ENCODE measurements around the gene TOR1AIP2.
A peak's percentile ranks its signal among the peaks of the same experiment; 100 is the strongest.

Gene TOR1AIP2

GRCh38 chr1:179872558-179872957 lies 5.0 kb downstream of the TOR1AIP2 start:
- no peak overlapping the region for H2AFZ ChIP-seq (ENCODE audit: low read depth, low read length, severe bottlenecking)
- peaks cover 27% of the 10 kb centered on the region for H3K36me3 ChIP-seq (ENCODE audit: low read length)
- H3K27ac ChIP-seq (ENCODE audit: low read depth, low read length), result peak overlapping the region; percentile 14; the same call in 1 of the 2 replicates
- peaks cover 91% of the 10 kb centered on the region for H3K79me2 ChIP-seq (ENCODE audit: insufficient read depth, low read length)
- TF ChIP-seq CTCF (IDR thresholded peaks at IDR 0.05; ENCODE audit: insufficient read depth, low read length, poor library complexity, severe bottlenecking) (no peak), EZH2phosphoT487 (conservative IDR thresholded peaks at IDR 0.05; ENCODE audit: low read length) (no peak)
- no peak overlapping the region for H3K9ac ChIP-seq (ENCODE audit: low read length)
- H3K9me2 ChIP-seq (replicated peaks; ENCODE audit: insufficient read depth, low read length), result no peaks in the 10 kb centered on the region
- no peaks in the 10 kb centered on the region for H3K27me3 ChIP-seq (ENCODE audit: low read length)
- no peak overlapping the region for H3K4me3 ChIP-seq (ENCODE audit: insufficient read depth, low read length, poor library complexity, severe bottlenecking)
- H3F3A ChIP-seq (ENCODE audit: insufficient read depth), result peaks cover 25% of the 10 kb centered on the region
- no peaks in the 10 kb centered on the region for H3K9me3 ChIP-seq (ENCODE audit: insufficient read depth, low read length)
- H3K4me2 ChIP-seq (ENCODE audit: low read depth, low read length, poor library complexity, severe bottlenecking), result peak overlapping the region; percentile 38
- H4K20me1 ChIP-seq (ENCODE audit: low read depth, low read length), result peaks cover 7% of the 10 kb centered on the region; the same call in 1 of the 2 replicates

GRCh38 chr1:179871940-179872339 lies 5.7 kb downstream of the TOR1AIP2 start:
- H4K20me1 ChIP-seq (ENCODE audit: low read depth, low read length), result peaks cover 7% of the 10 kb centered on the region; the same call in 1 of the 2 replicates

GRCh38 chr1:179870870-179871269 lies 6.7 kb downstream of the TOR1AIP2 start:
- no peaks in the 10 kb centered on the region for H3K9me2 ChIP-seq (replicated peaks; ENCODE audit: insufficient read depth, low read length)
- peaks cover 25% of the 10 kb centered on the region for H3F3A ChIP-seq (ENCODE audit: insufficient read depth)
- H3K9me3 ChIP-seq (ENCODE audit: insufficient read depth, low read length), result no peaks in the 10 kb centered on the region
- no peak overlapping the region for H3K4me3 ChIP-seq (ENCODE audit: insufficient read depth, low read length, poor library complexity, severe bottlenecking)
- H3K36me3 ChIP-seq (ENCODE audit: low read length), result peaks cover 25% of the 10 kb centered on the region
- no peak overlapping the region for H2AFZ ChIP-seq (ENCODE audit: low read depth, low read length, severe bottlenecking)
- H3K27me3 ChIP-seq (ENCODE audit: low read length), result no peaks in the 10 kb centered on the region
- H3K9ac ChIP-seq (ENCODE audit: low read length), result no peak overlapping the region
- no peak overlapping the region for H3K27ac ChIP-seq (ENCODE audit: low read depth, low read length)
- H3K4me2 ChIP-seq (ENCODE audit: low read depth, low read length, poor library complexity, severe bottlenecking), result no peak overlapping the region
- H4K20me1 ChIP-seq (ENCODE audit: low read depth, low read length), result peaks cover under 1% of the 10 kb centered on the region; the same call in 1 of the 2 replicates
- no peak for TF ChIP-seq CTCF (IDR thresholded peaks at IDR 0.05; ENCODE audit: insufficient read depth, low read length, poor library complexity, severe bottlenecking)
- no peak for TF ChIP-seq EZH2phosphoT487 (conservative IDR thresholded peaks at IDR 0.05; ENCODE audit: low read length)
- peaks cover 87% of the 10 kb centered on the region for H3K79me2 ChIP-seq (ENCODE audit: insufficient read depth, low read length)

More at GRCh38 chr1:179871940-179872339, 5.7 kb downstream of the TOR1AIP2 start:
- H3K36me3 ChIP-seq (ENCODE audit: low read length), result peaks cover 27% of the 10 kb centered on the region
- H3K9me3 ChIP-seq (ENCODE audit: insufficient read depth, low read length), result no peaks in the 10 kb centered on the region
- peak overlapping the region; percentile 38 for H3K4me2 ChIP-seq (ENCODE audit: low read depth, low read length, poor library complexity, severe bottlenecking)
- no peak overlapping the region for H3K4me3 ChIP-seq (ENCODE audit: insufficient read depth, low read length, poor library complexity, severe bottlenecking)
- no peak overlapping the region for H3K9ac ChIP-seq (ENCODE audit: low read length)
- H3K9me2 ChIP-seq (replicated peaks; ENCODE audit: insufficient read depth, low read length), result no peaks in the 10 kb centered on the region
- H3F3A ChIP-seq (ENCODE audit: insufficient read depth), result peaks cover 25% of the 10 kb centered on the region
- H3K79me2 ChIP-seq (ENCODE audit: insufficient read depth, low read length), result peaks cover 91% of the 10 kb centered on the region
- H3K27ac ChIP-seq (ENCODE audit: low read depth, low read length), result peak overlapping the region; percentile 14
- TF ChIP-seq CTCF (IDR thresholded peaks at IDR 0.05; ENCODE audit: insufficient read depth, low read length, poor library complexity, severe bottlenecking), result no peak
- no peak for TF ChIP-seq EZH2phosphoT487 (conservative IDR thresholded peaks at IDR 0.05; ENCODE audit: low read length)
- H2AFZ ChIP-seq (ENCODE audit: low read depth, low read length, severe bottlenecking), result no peak overlapping the region
- H3K27me3 ChIP-seq (ENCODE audit: low read length), result no peaks in the 10 kb centered on the region

Data from SU-DHL-6 (cell line).